ENCODE data around the gene THTPA.
"Not testable (repeated sequence)": the region's sequence is repeated elsewhere in the genome, so short reads cannot be mapped to it uniquely, and the experiment has no call there.

The THTPA gene

GRCh38 chr14:23535943-23536342 is 20.1 kb upstream of the THTPA start:
- DNase-seq, result no peak

- no peak for DNase-seq
Measured at GRCh38 chr14:23536494-23536893, 19.6 kb upstream of the THTPA start.

- DNase-seq, result not testable (repeated sequence)
Measured at GRCh38 chr14:23536906-23537305, 19.2 kb upstream of the THTPA start.

DNA sequence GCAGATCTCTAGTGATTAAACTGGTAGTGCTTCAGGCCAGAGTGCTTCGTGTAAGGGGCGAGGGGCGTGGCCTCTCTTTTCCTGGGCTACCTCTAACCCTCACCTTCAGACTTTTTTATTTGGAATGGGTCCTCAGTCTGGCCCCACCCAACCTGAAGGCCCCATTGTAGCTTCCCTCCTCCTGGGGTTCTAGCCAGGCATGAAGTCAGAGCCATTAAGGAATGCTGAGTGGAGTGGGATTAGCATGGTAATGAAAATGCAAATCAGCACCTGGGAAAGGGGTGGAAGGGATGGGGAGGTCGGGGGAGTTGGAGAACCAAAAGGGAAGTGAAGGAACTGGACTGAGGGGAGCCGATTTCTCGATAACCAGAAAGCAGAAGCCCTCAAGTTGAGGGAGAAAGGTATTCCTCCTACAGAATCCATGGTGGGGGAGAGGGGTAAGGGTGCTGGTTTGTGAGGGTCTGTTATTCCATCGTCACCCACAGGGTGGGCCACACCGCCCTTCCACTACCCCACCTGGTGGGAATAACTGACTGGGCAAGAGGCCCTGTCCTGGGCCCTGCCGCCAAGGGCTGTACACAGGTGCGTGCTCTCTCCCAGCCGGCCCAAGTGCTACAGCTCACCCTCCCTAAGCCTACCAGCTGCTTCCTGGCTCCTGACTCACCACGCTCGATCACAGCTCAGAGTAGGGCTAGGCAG is 18.6 kb upstream of the THTPA start:
- no peak for DNase-seq

DNA sequence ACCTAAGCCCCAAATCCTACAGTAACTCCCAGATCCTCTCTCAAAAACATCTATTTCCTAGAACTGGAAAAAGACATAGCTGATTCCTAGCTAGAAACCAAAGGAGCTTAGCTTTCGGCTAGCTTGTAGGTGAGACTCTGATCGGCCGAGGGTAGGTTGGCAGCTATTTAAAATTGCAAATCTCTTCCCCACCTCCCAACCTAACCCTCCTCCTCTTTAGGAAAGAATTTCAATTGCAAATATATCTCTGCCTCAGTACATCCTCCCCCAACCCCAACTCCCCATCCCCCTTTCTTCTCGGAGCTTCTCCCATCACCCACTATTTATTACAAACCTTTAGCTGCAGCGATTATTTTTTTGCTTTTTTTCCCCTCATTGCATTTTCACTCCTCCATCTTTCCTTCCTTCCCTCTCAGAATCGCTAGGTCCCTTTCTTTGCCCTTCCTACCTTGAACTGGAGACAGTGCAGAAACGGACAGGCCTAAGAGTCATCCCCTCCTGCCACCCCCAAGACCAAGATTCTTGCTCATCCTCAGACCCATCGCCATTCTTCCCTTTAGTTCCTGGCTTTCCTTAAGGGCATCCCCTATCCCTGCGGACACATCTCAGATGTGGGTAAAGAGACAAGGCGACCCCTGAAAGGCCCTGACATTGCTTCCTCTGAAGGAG is 17.9 kb upstream of the THTPA start:
- no peak for DNase-seq

DNA sequence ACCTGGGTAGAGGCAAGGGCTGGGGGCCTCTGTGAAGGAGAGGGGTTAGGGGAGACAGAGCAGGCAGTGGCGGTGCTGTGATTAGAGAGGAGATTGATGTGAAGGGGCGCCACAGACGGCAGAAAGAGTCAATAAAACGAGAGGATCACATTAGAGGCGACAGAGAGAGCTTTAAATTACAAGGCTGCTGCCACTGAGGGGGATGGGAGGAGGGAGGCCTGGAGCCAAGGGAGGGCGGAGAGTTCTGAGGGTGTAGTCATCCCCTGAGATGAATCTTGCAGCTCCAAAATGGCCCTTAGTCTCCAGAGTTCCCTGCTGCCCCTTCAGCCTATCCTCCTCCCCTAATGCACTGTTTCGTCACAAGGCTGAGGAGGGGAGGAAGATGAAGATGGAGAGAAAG is 17.3 kb upstream of the THTPA start:
- DNase-seq, result peak in 2 of 3 experiments; percentile 33 to 69

- DNase-seq, result peak; percentile 21 to 67 (median 25)
Measured at GRCh38 chr14:23539248-23540140, 16.6 kb upstream of the THTPA start.

DNA sequence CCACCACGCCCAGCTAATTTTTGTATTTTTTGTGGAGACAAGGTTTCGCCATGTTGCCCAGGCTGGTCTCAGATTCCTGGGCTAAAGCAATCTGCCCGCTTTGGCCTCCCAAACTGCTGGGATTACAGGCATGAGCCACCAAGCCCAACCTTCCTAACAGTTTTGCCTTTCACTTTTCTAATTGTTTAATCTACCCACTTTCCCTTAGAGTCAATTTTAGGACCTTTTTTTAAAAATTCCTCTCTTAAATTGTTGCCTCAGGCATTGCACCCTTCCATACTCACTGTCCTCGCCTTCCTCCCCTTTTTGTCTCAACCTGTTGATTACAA is 16.0 kb upstream of the THTPA start:
- DNase-seq, result no peak

- no peak for DNase-seq
Measured at GRCh38 chr14:23542261-23542660, 13.8 kb upstream of the THTPA start.

- no peak for DNase-seq
Measured at GRCh38 chr14:23543403-23543802, 12.7 kb upstream of the THTPA start.

GRCh38 chr14:23544511-23545447 is 11.3 kb upstream of the THTPA start:
- peak; percentile 73 to 94 (median 89) for DNase-seq

DNA sequence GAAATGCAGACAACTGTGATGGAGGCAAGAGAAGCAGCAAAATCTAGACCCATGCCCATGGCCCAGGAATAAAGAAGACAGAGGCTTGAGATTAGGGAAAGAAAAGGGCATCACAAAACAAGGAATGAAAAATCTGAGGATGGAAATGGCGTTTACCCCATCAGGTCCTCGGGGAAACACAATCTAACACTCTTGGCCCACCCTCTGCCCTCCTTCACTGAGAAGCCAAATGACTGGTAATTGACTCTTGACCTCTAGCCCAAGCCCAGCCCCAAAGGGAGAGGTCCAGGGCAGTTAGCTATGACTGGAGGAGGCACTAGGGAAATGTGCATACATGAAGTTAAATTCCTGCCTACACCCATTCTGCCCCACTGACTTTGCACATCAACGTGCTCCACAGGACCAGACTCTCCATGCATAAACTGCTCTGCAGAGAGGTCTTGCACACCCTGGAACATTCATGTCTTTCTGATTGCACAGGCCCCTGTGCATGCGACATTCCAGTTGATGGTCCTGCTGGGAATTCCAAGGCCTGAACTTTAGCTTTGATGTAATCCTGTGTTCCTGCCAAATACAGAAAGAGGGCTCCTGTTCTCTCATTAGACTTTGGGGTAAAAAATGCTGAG is 10.2 kb upstream of the THTPA start:
- no peak for DNase-seq

- no peak for DNase-seq
Measured at GRCh38 chr14:23546450-23547035, 9.5 kb upstream of the THTPA start.

DNA sequence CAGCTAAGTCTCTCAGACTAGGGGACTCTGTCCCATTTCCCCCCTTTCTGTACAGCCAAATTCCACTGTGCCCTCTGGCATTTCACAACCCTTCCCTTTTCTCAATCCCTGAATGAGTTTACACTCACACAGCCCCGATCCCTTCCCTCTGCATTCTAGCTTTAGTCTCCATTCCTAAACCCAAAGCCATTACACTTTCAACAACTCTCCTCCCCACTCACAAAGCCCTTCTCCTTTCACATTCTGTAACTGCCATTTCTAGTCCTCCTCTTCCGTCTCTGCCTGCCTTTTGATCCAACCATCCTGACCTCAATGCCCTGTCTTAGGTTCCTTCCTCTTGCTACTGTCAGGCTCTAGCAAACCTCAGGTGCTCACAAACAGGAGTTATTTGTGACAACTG is 8.1 kb upstream of the THTPA start:
- DNase-seq, result no peak

- DNase-seq, result peak in 1 of 3 experiments; percentile 12
Measured at GRCh38 chr14:23548351-23549318, 7.4 kb upstream of the THTPA start.

DNA sequence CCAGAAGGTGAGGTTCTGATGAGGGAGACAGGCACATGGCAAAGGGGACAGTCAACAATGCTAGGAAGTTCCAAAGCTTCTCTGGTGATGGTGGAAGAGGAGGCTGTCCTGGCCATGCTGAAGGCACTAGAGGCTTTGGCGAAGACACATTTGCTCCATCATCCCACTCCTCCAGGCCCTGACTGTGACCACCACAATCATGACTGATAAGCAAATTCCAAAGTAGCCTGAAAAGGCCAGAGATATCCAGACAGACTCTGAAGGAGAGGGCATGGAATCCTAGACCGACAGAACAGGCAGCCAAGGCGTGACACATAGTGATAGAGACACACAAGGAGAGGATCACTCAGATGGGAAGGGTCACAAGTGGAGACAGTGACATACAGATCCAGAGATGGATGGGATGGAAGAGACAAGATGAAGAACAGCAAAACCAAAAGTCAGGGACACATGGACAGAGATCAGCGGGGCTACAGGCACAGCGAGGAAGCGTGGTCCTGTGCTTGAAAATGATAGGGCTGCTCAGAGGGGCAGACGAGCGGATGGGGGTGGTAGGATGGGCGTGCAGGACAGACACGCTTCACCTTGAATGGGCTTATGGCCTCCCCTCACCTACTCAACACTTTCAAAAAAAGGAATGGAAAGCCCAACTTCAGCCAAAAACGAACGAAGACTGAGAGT is 5.8 kb upstream of the THTPA start:
- peak in 1 of 3 experiments; percentile 52 for DNase-seq

DNA sequence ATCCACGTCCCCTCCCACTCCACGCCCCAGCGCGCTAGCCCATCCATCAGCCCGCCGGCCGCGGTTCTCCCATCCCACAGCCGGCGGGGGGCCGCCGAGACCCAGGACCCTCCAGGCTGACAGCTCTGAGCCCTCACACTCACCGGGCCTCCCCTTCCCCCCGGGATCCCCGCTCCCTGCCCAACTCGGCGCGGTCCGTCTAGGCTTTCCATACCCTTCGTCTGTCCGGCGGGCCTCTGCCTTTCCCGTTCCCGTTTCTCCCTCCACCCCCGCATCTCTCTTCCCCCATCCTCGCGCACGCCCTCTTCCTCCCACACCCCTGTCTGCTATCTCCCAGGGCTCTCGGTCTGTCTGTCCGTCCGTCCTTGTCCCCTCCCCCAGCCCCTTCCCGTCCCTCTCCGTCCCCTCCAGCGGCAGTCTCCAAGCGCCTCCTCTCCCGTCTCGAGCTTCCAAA is 5.2 kb upstream of the THTPA start:
- DNase-seq, result peak in 1 of 3 experiments; percentile 83

DNA sequence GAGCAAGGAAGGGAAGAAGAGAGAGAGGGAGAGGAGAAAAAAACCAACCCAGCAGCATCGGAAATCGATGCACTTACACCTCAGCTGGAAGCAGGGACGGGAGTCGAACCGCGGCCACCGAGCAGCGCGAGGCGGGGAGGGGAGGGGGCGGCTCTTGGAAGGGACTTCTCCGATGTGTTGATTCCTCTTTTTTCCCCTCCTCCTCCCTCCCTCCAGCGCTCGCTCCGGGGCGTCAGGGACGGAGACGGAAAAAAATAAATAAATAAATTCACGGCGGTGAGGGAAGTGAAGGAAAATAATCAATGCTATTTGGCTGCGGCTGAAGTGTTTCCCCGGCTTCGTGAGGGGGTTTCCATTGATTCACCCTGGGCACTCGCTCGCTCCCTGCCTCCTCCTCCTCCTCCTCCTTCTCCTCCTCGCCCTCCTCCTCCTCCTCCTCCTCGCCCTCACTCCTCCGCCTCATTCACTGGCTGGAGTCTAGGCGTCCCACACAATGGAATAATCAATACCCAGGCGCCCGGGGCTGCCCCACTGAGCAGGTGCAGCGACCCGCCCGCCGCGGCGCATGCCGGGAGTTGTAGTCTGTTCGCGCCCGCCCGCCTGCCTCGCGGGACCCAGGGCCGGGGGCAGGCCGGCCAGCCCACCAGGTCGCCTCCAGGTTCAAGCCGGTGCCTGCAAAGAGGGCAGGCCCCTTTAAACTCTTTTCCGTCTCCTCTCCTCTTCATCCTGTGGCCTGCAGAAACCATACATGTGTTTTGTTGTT is 4.6 kb upstream of the THTPA start, which contains the start of gene ZFHX2:
TSS of gene ZFHX2 (minus strand) at position 500 of the 763 bp plus-strand sequence. CDS start 16,440 bp downstream, outside the sequence.
- peak; percentile 89 to 96 (median 94) for DNase-seq

DNA sequence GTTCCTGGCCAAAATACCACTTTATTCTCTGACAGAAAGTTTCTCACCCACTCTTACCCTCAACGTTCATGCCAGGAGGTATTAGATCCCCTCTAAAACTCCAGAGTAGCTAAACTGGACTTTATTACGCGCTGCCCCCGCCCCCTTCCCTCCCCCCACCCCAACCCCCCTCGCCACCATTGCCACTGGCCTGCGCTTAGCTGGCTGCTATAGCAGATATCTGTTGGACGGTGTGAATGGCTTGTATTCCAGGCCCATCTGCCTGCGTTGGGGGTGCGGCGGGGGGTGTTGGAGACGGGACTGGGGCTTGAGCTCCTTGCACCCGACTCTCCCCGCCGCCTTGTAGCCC is 564 bp upstream of the THTPA start:
- no peak for DNase-seq
